Ovary (tissue), 9 donors: ENCODE measurements around the gene FAM107B. TPM values are rescaled to one million over a fixed set of nuclear protein-coding genes. Genes with fewer than 3 reads are reported as not detected.

ENCODE experiments used
- DNase-seq, 5 donors: peaks; one replicate each; pipeline ENCODE4 v3.0.0-alpha.2; 2019 to 2020
- H3K27ac ChIP-seq, 2 donors: fragments of 200-600 bp; one replicate each; pipeline versions ENCODE4 v1.5.1 to v1.8.0; 2019 to 2022
- H3K27me3 ChIP-seq: fragments of 200-600 bp; one replicate; pipeline ENCODE4 v1.8.0; 2022
- H3K36me3 ChIP-seq: fragments of 200-600 bp; sonication (generic); one replicate; pipeline ENCODE4 v1.5.1; 2019
- H3K4me1 ChIP-seq: one replicate; pipeline ENCODE4 v1.8.1; 2013; ENCODE audit warnings: mild to moderate bottlenecking, moderate library complexity; ENCODE audit not compliant: insufficient read depth
- H3K4me3 ChIP-seq: fragments of 200-600 bp; sonication (generic); one replicate; pipeline ENCODE4 v1.5.1; 2017
- H3K9me3 ChIP-seq, 2 donors: fragments of 200-600 bp in 1 of 2; sonication (generic) in 1 of 2; one replicate each; pipeline versions ENCODE4 v1.5.1 to v1.8.1; 2013 to 2019; ENCODE audit warnings: mild to moderate bottlenecking in 1 of 2, moderate library complexity in 1 of 2
- EP300 ChIP-seq: sonication (generic); formaldehyde crosslinking; IDR thresholded peaks from one replicate; pipeline ENCODE4 v1.6.1; 2017; ENCODE audit warnings: antibody characterized with exemption
- POLR2A ChIP-seq: fragments of 450-650 bp; IDR thresholded peaks from one replicate; pipeline ENCODE4 v1.6.1; 2017; ENCODE audit warnings: antibody characterized with exemption, mild to moderate bottlenecking, moderate library complexity
- WGBS, 3 donors: extraction: QIAGEN DNeasy Blood & Tissue Kit in 1 of 3; methylation state at CpG; one replicate each; pipeline versions ENCODE4 v1.1.5 to v1.1.7; 2013 to 2017; 5-methylcytosine and 5-hydroxymethylcytosine counted together
- intact Hi-C, 4 donors: fragments of 100-400 bp; cut with DNase I; formaldehyde crosslinking; loops; one replicate each; pipeline versions ENCODE4 v1.11.0 to v1.15.1; 2022 to 2023
- polyA plus RNA-seq, 2 donors: library from polyadenylated mRNA; stranded (reverse); fragments of 200-250 nt in 1 of 2; fragments of 350-450 nt in 1 of 2; fragmentation: Illumina TruSeq in 1 of 2; extraction: RNeasy Lipid Tissue Mini Kit (QIAGEN cat#74804) in 1 of 2; gene quantifications; one replicate each; pipeline ENCODE4 v1.2.3, GENCODE V29; 2013 to 2014
- total RNA-seq, 7 donors: library from RNA; depleted of rRNA in 2 of 7; stranded (reverse); fragments of >200 nt in 2 of 7; fragmentation: NEBNext Ultra II Directional in 3 of 7; extraction: Animal tissue kit (Norgen Biotek cat#: 25700) in 3 of 7; gene quantifications; one replicate each; pipeline versions ENCODE4 v1.1.0 to v1.2.4, GENCODE V29; 2016 to 2023
- TF ChIP-seq, protein P1 (sequence below), 3 donors: fragments of 450-650 bp in 2 of 3; fragments of 200-600 bp in 1 of 3; IDR thresholded peaks; one replicate each; pipeline versions ENCODE4 v1.5.1 to v1.8.0; 2016 to 2022; ENCODE audit warnings: antibody characterized with exemption in 3 of 3, mild to moderate bottlenecking in 1 of 3
- donor health status: DM: no; HTN: no; CAD: no; lungs with moderate emphysema.
- donor health status: DM: no; HTN: no; CAD: no.
- donor health status: Bipolar disorder and iron deficiency.
- donor health status: DM: yes; HTN: yes; CAD: no.
- donor health status: DM: no; HTN: no; CAD: no.
- donor health status: DM: yes; HTN: yes; CAD: no.

The FAM107B gene
- total and polyA plus RNA-seq, 9 donors = 6.0 to 26.6 (median 15.0) TPM

DNA sequence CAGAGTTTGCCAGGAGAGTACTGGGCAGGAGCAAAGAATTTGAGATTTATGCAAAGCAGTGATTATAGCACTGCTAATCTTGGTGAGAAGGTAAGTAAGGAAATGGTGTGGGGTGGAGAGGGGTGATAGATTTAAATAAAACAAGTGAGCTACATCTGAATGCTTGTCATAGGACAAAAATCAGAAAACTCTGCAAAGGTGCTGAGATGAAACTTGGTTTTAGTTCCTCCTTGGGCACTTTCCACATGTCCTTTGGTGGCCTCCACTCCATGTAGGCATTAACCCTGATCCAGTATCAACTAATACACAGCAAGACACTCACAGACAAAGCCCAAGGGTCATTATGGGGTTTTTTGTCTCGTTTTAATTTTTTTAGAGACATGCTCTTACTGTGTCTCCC lies 25.7 kb upstream of the FAM107B start:
- no peaks in the 10 kb centered on the region for H3K4me1 ChIP-seq
- no peak overlapping the region for H3K4me3 ChIP-seq
- H3K9me3 ChIP-seq = no peaks in the 10 kb centered on the region
- no peaks in the 10 kb centered on the region for H3K36me3 ChIP-seq
- no peaks in the 10 kb centered on the region for H3K27me3 ChIP-seq
- intact Hi-C loops = no loop called here
- 22 to 50% (median 27%) methylated on average over 1 of the region's 1 CpG for WGBS, 3 donors
- no peak overlapping the region for H3K27ac ChIP-seq
- DNase-seq = no peak
- TF ChIP-seq, protein P1, sequence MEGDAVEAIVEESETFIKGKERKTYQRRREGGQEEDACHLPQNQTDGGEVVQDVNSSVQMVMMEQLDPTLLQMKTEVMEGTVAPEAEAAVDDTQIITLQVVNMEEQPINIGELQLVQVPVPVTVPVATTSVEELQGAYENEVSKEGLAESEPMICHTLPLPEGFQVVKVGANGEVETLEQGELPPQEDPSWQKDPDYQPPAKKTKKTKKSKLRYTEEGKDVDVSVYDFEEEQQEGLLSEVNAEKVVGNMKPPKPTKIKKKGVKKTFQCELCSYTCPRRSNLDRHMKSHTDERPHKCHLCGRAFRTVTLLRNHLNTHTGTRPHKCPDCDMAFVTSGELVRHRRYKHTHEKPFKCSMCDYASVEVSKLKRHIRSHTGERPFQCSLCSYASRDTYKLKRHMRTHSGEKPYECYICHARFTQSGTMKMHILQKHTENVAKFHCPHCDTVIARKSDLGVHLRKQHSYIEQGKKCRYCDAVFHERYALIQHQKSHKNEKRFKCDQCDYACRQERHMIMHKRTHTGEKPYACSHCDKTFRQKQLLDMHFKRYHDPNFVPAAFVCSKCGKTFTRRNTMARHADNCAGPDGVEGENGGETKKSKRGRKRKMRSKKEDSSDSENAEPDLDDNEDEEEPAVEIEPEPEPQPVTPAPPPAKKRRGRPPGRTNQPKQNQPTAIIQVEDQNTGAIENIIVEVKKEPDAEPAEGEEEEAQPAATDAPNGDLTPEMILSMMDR (IDR thresholded peaks at IDR 0.05) = no peak
- TF ChIP-seq POLR2A (no peak), EP300 (no peak)

DNA sequence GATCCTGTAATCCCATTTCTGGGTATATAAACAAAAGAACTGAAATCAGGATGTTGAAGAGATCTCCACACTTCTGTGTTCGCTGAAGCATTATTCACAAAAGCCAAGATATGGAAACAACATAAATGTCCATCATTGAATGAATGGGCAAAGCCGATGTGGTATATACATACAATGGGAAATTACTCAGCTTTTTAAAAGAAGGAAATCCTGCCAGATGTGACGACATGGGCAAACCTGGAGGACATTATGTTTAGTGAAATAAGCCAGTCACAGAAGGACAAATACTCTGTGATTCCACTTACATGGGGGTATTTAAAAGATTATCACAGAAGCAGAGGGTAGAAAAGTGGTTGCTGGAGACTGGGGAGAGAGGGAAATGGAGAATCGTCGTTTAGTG lies 23.9 kb upstream of the FAM107B start:
- TF ChIP-seq EP300 (no peak), POLR2A (no peak)
- TF ChIP-seq, protein P1 (IDR thresholded peaks at IDR 0.05) = no peak
- H3K27me3 ChIP-seq = no peaks in the 10 kb centered on the region
- H3K9me3 ChIP-seq = no peaks in the 10 kb centered on the region
- intact Hi-C loops = no loop called here
- 37 to 58% (median 55%) methylated on average over 5 of the region's 5 CpGs for WGBS, 3 donors
- no peak overlapping the region for H3K4me3 ChIP-seq
- DNase-seq = no peak
- no peaks in the 10 kb centered on the region for H3K4me1 ChIP-seq
- no peak overlapping the region for H3K27ac ChIP-seq
- no peaks in the 10 kb centered on the region for H3K36me3 ChIP-seq

DNA sequence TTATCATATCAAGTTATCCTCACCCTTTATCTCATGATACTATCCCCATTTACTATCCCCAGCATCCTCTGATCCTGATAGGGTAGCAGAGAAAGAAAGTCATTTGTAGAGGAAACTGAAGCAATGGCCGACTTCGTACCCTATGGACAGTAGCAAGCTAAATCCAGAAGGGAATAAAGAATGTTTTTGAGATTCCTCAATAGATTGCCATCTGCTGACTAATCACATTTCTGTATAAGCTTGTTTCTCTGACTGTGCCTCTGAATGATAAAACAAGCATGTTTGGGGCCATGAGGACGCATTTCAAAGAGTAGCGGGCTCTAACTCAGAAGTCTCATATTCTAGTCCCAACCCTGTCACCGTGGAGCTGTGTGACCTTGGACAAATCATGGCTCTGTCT lies 13.2 kb upstream of the FAM107B start:
- DNase-seq = no peak
- no peaks in the 10 kb centered on the region for H3K9me3 ChIP-seq
- no peak overlapping the region for H3K27ac ChIP-seq

DNA sequence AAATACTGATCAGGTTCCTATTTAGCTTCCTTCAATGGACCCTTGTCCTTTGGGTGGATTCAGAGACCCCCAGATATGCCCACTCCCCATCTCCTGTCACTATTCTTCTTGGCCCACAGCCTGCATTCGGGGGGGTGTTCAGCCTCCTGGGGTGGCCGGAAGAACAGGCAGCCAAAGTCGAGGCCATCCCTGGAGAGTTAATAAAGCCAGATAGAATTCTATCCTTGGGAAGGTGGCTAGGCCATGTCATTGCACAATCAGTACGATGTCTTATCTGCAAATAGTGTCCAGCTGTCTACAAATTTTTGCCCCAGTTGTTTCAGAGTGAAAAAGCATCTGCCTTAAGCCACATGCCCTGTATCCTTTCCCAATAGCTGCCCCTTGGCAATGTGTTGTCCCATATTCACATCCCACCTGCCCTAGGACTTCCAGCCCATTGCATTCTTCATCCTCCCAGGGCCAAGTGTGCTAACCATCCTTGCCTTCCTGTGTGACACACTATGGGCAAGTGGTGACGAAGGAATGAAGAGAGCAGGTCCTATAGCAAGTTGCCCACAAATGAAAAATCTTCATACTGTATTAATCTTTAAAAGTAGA lies 9.9 kb upstream of the FAM107B start:
- H3K27ac ChIP-seq = no peak overlapping the region
- no peaks in the 10 kb centered on the region for H3K36me3 ChIP-seq
- TF ChIP-seq POLR2A (no peak), EP300 (no peak)
- TF ChIP-seq, protein P1 (IDR thresholded peaks at IDR 0.05) = no peak
- no peaks in the 10 kb centered on the region for H3K9me3 ChIP-seq
- H3K4me1 ChIP-seq = no peaks in the 10 kb centered on the region
- intact Hi-C loops = no loop called here
- no peaks in the 10 kb centered on the region for H3K27me3 ChIP-seq
- DNase-seq = no peak
- 75 to 90% (median 88%) methylated on average over 5 of the region's 5 CpGs for WGBS, 3 donors
- H3K4me3 ChIP-seq = no peak overlapping the region

More for the DNA sequence above, 13.2 kb upstream of the FAM107B start:
- intact Hi-C loops = no loop called here
- no peak overlapping the region for H3K4me3 ChIP-seq
- no peaks in the 10 kb centered on the region for H3K36me3 ChIP-seq
- no peaks in the 10 kb centered on the region for H3K27me3 ChIP-seq
- no peaks in the 10 kb centered on the region for H3K4me1 ChIP-seq
- WGBS, 3 donors = 84 to 90% (median 87%) methylated on average over 5 of the region's 5 CpGs
- no peak for TF ChIP-seq EP300
- TF ChIP-seq, protein P1 (IDR thresholded peaks at IDR 0.05) = no peak
- no peak for TF ChIP-seq POLR2A
